ENCODE measurements around the gene SDS.

DNA sequence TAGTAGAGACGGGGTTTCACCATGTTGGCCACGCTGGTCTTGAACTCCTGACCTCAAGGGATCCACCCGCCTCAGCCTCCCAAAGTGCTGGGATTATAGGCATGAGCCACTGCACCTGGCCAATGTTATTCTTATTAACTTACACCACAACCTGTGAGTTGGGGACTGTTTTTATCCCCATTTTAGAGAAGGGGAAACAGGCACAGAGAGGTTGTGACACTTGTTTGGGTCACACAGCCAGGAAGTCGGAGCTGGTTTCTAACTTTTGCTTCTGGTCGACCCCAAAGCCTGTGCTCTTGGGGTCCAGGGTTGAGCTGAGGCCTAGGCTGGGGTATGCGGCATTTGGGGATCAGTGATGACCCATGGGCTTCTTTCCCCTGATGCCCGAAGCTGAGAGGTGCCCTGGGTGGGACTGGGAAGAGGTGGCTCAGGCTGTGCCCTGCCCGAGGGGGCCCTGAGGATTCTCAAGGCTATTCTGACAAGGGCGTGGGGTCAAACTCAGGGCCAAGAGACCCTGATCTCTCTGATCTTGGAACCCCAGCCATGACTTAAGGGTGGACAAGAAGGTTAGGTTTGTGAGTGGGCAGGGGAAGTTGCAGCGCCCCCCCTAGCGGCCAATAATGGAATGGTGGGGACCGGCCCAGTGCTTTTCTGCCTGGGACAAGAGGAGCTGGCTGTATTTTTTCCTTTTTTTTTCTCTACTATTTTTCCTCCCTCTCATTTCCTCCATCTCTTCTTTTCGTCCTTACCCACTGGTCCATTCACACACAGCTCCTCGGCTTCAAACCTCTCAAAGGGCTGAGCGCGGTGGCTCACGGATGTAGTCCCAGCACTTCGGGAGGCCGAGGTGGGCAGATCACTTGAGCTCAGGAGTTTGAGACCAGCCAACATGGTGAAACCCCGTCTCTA is 21.5 kb upstream of the SDS start:
- TF ChIP-seq GATA2 (IDR thresholded peaks at IDR 0.05; ENCODE audit: low read depth, low read length) (no peak), GATA3 (IDR thresholded peaks at IDR 0.05; ENCODE audit: low read depth, low read length) (no peak)

Measured in SH-SY5Y (cell line).